Fibroblast of villous mesenchyme (primary cell): ENCODE measurements around the gene CD28. TPM values are rescaled to one million over a fixed set of nuclear protein-coding genes. Genes with fewer than 3 reads are reported as not detected.

ENCODE experiments used
- DNase-seq: peaks from one replicate; pipeline ENCODE4 v3.0.0-alpha.2; 2010; ENCODE audit warnings: low read depth
- H3K4me3 ChIP-seq: 2 replicates; pipeline ENCODE4 v1.5.1; 2011; ENCODE audit warnings: low read depth, mild to moderate bottlenecking, low read length
- CTCF ChIP-seq: IDR thresholded peaks from 2 replicates; pipeline ENCODE4 v1.5.1; 2012; ENCODE audit warnings: low read depth, mild to moderate bottlenecking, low read length; ENCODE audit not compliant: insufficient read depth
- total RNA-seq: library from RNA; depleted of rRNA; stranded (reverse); fragments of >200 nt; gene quantifications from 2 replicates; pipeline ENCODE4 v1.2.3, GENCODE V29; 2012

The CD28 gene
- total RNA-seq, 1 donor: not detected

DNA sequence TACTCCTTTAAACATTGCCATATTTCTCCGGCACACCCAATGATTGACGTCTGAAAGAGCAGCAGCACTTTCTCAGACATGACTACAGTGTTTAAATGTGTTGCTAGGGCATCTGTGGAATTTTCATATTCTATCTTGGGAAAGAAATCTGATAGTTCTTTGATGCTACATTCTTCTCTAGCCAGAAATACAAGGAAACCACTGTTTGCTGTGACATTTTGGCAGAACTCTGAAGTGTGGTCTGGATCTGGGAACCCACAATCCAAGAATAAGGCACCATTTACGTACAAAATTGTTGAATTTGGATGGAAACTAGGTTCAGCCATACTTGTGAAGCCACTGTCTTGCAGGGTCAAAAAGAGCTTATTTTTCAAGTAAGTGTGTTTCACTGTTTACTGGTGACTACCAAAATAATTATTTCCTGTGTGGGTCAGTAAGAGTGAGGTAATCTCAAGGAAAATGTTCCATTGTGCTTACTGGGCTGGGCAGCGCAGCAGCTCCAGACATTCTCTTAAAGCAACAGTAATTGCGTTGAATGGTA lies 21.3 kb upstream of the CD28 start:
- no peak for TF ChIP-seq CTCF
- DNase-seq: peak; percentile 75
- no peak overlapping the region for H3K4me3 ChIP-seq

- TF ChIP-seq CTCF: no peak
- no peak overlapping the region for H3K4me3 ChIP-seq
- no peak for DNase-seq
Observed at GRCh38 chr2:203685789-203686420, 20.5 kb upstream of the CD28 start.

- H3K4me3 ChIP-seq: no peak overlapping the region
- TF ChIP-seq CTCF: no peak
- no peak for DNase-seq
Observed at GRCh38 chr2:203687165-203687564, 19.3 kb upstream of the CD28 start.

- no peak overlapping the region for H3K4me3 ChIP-seq
- no peak for TF ChIP-seq CTCF
- peak; percentile 91 for DNase-seq
Observed at GRCh38 chr2:203688798-203689197, 17.6 kb upstream of the CD28 start.

- no peak for TF ChIP-seq CTCF
- no peak overlapping the region for H3K4me3 ChIP-seq
- no peak for DNase-seq
Observed at GRCh38 chr2:203689426-203690116, 16.9 kb upstream of the CD28 start.

DNA sequence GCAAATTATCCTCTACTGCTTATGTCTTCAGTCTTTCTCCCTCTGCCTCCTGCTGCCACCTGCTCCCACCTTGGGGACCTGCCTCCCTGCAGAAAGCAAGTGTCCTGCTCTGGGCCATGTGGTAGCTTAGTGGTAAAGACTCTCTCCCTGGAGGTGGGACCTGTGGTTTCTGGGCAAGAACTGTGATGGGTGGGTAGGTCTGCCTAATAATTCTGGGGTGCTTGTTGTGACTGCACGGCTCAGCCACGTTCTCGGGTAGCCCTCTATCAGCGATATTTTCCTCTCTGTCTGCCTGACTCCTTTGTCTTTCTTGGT lies 16.4 kb upstream of the CD28 start:
- no peak for TF ChIP-seq CTCF
- no peak for DNase-seq
- no peak overlapping the region for H3K4me3 ChIP-seq
